ENCODE results near the gene SMAD4. TPM values are rescaled to one million over a fixed set of nuclear protein-coding genes. Genes with fewer than 3 reads are reported as not detected.
"Not testable (repeated sequence)": the region's sequence is repeated elsewhere in the genome, so short reads cannot be mapped to it uniquely, and the experiment has no call there.

Gene SMAD4
- total RNA-seq, 2 donors from 2014 or later = 76.1 to 100 TPM

- ATAC-seq (peak; percentile 79), DNase-seq (no peak)
- intact Hi-C loops (cut with DNase I, micrococcal nuclease) = loop anchor here in 1 of 2 donors (5.0 kb wide), 1 partner anchor 232 kb away; the partner anchor contains the start of gene MRO
Measured at GRCh38 chr18:51053814-51054213, 23.8 kb downstream of the SMAD4 start.

- intact Hi-C loops (cut with DNase I, micrococcal nuclease) = loop anchor here in 1 of 2 donors (5.0 kb wide), 1 partner anchor 232 kb away; the partner anchor contains the start of gene MRO
Measured at GRCh38 chr18:51054764-51055163, 24.8 kb downstream of the SMAD4 start.

GRCh38 chr18:51059969-51060368 lies 30.0 kb downstream of the SMAD4 start:
- intact Hi-C loops (cut with DNase I, micrococcal nuclease) = no loop called here
- DNase-seq (no peak), ATAC-seq (no peak)

More at GRCh38 chr18:51054764-51055163, 24.8 kb downstream of the SMAD4 start:
- ATAC-seq (no peak), DNase-seq (no peak)

- DNase-seq (no peak), ATAC-seq (no peak)
- intact Hi-C loops (cut with DNase I, micrococcal nuclease) = no loop called here
Measured at GRCh38 chr18:51064256-51064655, 34.2 kb downstream of the SMAD4 start.

GRCh38 chr18:51066273-51066672 lies 36.3 kb downstream of the SMAD4 start:
- ATAC-seq = no peak
- intact Hi-C loops (cut with DNase I, micrococcal nuclease) = no loop called here
- no peak for DNase-seq

GRCh38 chr18:51068105-51068504 lies 38.1 kb downstream of the SMAD4 start:
- DNase-seq (no peak), ATAC-seq (peak; percentile 53)
- intact Hi-C loops (cut with DNase I, micrococcal nuclease) = no loop called here

- ATAC-seq (no peak), DNase-seq (no peak)
- intact Hi-C loops (cut with DNase I, micrococcal nuclease) = no loop called here
Measured at GRCh38 chr18:51069885-51070284, 39.9 kb downstream of the SMAD4 start.

- no peak for ATAC-seq
- no peak for DNase-seq
- intact Hi-C loops (cut with DNase I, micrococcal nuclease) = no loop called here
Measured at GRCh38 chr18:51070545-51070944, 40.5 kb downstream of the SMAD4 start.

GRCh38 chr18:51072586-51073313 lies 42.7 kb downstream of the SMAD4 start:
- ATAC-seq (no peak), DNase-seq (no peak)
- intact Hi-C loops (cut with DNase I, micrococcal nuclease) = no loop called here

GRCh38 chr18:51074605-51075004 lies 44.6 kb downstream of the SMAD4 start:
- DNase-seq = no peak
- ATAC-seq = no peak
- intact Hi-C loops (cut with DNase I, micrococcal nuclease) = no loop called here

GRCh38 chr18:51076503-51076902 lies 46.5 kb downstream of the SMAD4 start:
- intact Hi-C loops (cut with DNase I, micrococcal nuclease) = no loop called here
- no peak for DNase-seq
- no peak for ATAC-seq

GRCh38 chr18:51077217-51077616 lies 47.2 kb downstream of the SMAD4 start:
- intact Hi-C loops (cut with DNase I, micrococcal nuclease) = no loop called here
- ATAC-seq = no peak
- DNase-seq = no peak

GRCh38 chr18:51078026-51078425 lies 48.0 kb downstream of the SMAD4 start:
- intact Hi-C loops (cut with DNase I, micrococcal nuclease) = no loop called here
- no peak for ATAC-seq
- no peak for DNase-seq

GRCh38 chr18:51082571-51083267 lies 52.7 kb downstream of the SMAD4 start:
- intact Hi-C loops (cut with DNase I, micrococcal nuclease) = no loop called here
- no peak for DNase-seq
- no peak for ATAC-seq

- DNase-seq (no peak), ATAC-seq (no peak)
- intact Hi-C loops (cut with DNase I, micrococcal nuclease) = no loop called here
Measured at GRCh38 chr18:51083398-51083797, 53.4 kb downstream of the SMAD4 start.

GRCh38 chr18:51088410-51088809 lies 58.4 kb downstream of the SMAD4 start:
- ATAC-seq (no peak), DNase-seq (no peak)
- intact Hi-C loops (cut with DNase I, micrococcal nuclease) = no loop called here

GRCh38 chr18:51089691-51090090 lies 59.7 kb downstream of the SMAD4 start:
- ATAC-seq (no peak), DNase-seq (no peak)
- intact Hi-C loops (cut with DNase I, micrococcal nuclease) = no loop called here

- no peak for DNase-seq
- intact Hi-C loops (cut with DNase I, micrococcal nuclease) = no loop called here
- no peak for ATAC-seq
Measured at GRCh38 chr18:51091270-51091669, 61.3 kb downstream of the SMAD4 start.

GRCh38 chr18:51092117-51092516 lies 62.1 kb downstream of the SMAD4 start:
- DNase-seq = no peak
- intact Hi-C loops (cut with DNase I, micrococcal nuclease) = no loop called here
- no peak for ATAC-seq

GRCh38 chr18:51092967-51093366 lies 63.0 kb downstream of the SMAD4 start:
- ATAC-seq; DNase-seq; intact Hi-C loops (cut with DNase I, micrococcal nuclease): not testable (repeated sequence)
